HG03196 (cell line): ENCODE results near the gene PLEKHA5.
"Not testable (repeated sequence)": the region's sequence is repeated elsewhere in the genome, so short reads cannot be mapped to it uniquely, and the experiment has no call there.

Experiments used
- ATAC-seq: cut with Tn5 transposase; IDR thresholded peaks from one replicate; pipeline ENCODE4 v1.9.1; 2021; ENCODE audit not compliant: unreplicated experiment

PLEKHA5 gene

DNA sequence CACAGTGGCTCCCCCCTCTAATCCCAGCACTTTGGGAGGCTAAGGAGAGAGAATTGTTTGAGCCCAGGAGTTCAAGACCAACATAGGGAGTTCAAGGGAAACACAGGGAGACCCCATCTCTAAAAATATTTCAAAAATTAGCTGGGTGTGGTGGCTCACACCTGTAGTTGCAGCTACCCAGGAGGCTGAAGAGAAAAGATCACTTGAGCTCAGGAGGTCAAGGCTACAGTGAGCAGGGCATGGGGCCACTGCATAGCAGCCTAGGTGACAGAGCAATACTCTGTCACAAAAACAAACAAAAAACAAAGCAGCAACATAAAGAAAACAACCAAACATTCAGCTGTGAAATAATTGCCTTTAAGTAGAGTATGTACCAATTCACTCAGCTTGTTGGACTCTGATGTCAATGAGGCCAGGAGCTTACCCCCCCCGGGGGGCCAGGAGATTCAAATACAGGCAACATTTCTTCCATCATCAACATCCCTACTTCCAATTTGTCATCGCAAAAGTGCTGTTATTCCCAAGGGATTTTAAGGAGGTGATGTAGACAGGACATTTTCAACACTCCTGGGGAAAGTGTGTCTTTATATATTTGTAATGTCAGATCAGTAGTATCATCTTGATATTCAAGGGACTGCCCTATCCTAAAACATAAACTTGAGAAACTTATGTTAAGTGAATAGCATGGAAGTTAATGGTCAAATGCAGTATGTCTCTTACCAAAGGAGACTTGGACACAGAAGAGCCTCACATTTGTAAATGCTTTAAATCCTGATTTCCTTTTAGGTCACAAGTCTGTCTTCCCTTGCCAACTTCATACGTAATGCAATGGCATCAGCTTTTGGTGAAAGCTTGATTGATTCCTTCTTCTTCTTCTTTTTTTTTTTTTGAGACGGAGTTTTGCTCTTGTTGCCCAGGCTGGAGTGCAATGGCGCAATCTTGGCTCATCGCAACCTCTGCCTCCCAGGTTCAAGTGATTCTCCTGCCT lies 269.1 kb downstream of the PLEKHA5 start:
- ATAC-seq = no peak

DNA sequence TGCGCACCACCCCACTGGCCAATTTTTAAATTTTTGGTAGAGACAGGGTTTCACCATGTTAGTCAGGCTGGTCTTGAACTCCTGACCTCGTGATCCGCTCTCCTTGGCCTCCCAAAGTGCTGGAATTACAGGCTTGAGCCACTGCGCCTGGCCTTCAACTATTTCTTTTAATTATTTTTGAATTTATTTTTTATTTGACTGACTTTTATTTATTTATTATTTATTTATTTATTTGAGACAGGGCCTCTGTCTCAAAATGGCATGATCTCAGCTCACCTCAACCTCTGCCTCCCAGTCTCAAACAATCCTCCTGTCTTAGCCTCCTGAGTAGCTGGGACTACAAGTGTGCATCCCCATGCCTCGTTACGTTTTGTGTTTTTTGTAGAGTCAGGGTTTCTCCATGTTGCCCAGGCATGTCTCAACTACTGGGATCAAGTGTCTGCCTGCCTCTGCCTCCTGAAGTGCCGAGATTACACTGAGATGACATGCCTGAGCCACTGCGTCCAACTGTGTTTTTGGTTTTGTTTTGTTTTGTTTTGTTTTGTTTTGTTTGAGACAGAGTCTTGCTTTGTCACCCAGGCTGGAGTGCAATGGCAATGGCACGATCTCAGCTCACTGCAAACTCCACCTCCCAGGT lies 271.2 kb downstream of the PLEKHA5 start:
- not testable (repeated sequence) for ATAC-seq

DNA sequence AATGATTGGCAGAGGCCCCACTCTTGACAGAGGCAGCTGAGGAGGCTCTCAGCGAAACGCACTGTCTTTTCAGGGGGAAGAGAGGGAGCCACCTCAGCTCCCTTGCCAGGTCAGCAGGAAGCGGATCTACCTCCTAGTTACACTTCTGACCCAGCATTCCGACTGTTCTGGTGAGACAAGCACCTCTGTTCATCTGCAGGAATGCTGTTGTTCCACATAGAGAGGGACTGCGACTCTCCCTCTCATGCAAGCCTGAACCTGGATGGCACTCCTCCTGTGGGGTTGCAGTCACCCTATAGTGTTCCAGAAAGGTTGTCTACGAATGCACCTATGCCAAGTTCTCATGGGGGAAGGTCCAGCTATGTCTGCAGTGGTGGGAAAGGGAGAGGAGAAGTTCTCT lies 272.7 kb downstream of the PLEKHA5 start:
- ATAC-seq = no peak

DNA sequence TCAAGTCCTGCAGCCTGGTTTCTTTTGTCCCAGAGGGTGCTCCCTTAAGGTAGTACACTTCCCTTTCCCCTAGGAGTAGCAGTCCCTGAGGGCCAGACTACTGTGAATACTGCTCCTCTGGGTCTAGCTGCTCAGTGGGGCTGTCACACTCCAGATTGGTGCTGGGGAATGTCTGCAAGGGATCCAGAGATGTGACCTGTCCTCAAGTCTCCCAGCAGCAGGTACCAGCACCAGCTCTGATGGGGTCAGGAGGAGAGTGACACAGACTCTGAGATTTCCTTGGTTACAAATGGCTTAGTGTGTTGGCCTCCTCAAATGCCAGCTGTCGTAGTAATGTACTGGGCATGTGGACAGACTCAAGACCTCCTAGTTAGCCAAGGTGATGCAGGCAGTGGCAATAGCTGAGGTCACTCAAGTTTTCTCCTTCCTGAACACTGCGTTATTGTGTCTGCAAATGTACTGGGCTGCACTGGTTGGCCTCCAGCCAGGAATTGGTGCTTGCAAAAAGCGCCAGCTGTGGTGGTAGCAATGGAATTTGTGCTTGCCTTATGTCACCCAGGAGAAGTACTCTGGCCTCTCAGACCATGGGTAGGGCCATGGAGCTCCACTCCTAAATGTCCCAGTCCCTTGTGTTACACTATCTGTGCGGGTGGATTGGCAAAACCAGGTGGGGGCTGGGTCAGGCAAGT lies 273.4 kb downstream of the PLEKHA5 start:
- ATAC-seq = no peak

DNA sequence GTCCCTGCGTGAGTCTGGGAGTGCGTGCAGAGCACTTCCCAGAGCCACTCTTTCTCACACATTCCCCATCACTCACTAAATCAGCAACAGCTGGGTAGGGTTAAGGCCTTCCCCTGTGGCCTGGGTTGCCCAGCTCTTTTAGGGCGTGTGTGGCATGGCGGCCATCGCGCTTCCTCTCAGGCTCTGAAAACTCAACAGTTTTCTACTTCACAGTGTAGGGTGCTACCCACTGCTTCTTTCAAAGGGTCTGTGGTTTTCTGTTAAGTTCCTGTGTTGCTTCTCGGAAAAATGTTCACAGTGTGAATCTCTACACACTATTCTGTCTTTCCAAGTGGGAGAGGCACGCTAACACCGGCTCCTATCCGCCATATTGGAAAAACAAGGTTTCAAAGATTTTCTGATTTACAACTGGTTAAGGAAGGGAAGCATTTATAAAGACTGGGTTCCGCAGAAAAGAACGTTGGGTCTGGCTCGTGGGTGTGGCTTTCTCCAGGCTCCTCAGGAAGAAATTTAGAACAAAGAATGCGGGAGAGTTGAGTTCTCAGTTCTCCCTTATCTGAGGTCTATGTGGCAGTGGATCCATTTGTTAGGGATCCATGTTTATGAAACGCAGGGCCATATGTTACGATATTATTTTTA lies 274.8 kb downstream of the PLEKHA5 start:
- ATAC-seq = no peak

DNA sequence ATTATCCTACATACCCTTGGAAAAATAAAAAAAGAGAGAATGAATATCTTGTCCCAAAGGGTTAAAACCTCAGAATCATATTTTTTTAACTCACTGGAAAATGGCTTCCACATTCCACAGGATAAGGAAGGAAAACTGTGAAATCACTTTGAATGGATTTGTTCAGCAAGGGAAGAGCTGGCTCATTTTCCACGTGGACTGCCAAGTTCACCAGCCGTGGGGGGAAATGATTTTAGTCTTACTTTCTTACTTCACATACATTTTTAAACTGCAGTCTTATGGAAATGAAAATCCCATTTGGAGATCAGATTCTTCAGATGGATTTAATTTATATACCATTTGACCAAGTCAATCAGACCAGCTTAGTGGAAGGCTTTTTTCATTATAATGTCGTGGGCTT lies 279.8 kb downstream of the PLEKHA5 start:
- no peak for ATAC-seq

DNA sequence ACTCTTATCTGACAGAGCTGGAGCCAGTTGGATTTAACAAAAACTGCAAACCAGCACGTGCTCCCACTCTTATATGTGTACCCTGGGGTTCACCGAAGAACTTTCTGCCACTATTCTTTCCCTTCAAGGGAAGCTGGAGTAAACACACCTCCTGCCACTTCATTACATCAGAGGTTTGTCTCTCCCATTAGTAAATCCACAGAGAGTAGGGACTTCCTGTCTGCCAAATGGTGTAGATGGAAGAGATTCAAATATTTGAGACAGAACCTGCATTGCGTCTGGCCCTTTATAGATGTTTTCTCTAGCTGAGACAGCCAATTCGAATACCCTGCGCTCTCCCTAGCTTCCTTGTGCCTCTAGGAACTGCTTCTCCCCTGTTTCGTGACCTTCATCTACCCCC lies 280.7 kb downstream of the PLEKHA5 start:
- no peak for ATAC-seq

DNA sequence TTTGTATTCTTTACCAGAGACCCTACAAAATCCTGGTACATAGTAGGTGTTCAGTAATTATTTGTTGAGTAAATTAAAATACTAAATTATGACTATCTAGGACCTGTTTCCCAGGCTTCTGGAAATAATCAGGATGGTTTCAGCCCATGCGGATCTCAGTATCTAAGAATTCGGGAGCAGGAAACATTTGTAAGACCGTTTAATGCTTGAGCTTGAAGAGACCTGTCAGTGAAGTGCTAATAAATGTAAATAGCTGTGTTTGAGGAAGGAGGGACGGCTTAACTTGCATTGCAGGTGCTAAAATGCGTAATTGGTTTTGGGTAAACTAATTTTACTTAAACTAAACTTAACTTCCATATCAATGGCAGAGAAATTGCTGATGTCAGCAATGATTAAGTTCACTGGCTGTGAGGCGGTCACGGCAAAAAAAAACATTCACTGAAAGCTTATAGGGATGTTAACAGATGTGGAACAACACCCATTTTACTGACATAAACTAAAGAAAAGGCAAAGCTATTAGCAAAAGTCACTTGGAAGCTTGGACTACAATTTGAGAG lies 281.2 kb downstream of the PLEKHA5 start:
- no peak for ATAC-seq

DNA sequence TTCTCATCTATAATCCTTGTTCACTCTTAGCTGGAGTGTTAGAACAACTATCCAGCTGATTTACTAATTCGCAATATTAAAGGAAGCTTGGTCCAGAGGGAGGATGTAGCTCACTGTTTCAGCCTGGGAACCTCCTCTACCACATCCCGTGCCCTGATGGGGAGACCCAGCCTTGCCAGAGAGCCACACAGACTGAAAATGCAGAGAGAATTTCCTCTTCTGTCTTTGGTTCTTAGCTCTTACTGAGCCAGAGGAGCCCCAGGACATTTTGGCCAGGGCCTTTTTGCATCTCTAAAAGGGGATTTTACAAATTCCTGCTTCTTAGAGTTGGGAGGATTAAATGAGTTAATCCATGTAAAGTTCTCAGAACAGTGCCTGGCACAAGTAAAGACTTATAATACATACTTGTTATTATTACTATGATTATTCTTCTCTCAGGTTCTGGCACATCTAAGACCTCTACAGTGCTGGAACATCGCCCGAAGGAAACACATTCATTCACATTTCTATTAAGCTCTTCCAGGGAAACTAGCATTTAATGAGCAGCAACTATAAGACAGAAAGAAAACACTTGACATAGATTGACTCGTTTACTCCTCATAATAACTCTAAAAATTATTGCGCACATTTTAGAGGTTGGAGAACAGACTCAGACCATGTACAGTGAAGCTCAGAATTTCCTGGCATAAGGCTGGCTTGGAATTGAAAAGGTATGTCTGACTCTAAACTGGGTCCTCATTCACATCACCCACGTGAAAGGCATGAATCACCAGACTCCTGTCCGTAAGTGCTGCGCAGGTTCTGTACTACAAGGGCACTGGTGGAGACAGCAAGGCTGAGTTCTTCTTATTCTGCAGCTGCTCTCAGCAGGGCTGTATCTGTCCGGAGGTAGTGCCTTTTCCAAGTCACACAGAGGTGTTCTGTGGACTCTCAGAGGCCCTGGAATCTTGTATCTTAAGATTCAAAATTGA lies 282.0 kb downstream of the PLEKHA5 start:
- ATAC-seq = no peak

DNA sequence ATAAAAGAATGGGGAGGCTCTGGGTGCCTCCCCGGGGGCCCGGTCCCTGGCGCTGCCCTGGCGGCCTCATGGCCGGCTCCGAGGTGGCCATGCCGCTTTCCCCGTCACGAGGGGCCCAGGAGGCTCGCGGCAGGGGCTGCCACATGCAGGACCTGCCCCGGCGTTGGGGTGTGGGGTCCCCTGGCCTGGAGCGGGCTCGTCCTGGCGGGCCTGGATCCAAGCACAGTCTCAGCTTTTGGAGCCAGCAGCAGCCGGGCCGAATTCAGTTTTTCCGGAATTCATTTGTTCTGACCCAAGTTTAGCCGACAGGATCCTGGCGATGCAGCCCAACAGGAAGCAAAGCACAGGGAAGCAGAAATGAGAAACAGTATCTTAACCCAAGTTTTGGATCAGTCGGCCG lies 283.3 kb downstream of the PLEKHA5 start:
- ATAC-seq = no peak

DNA sequence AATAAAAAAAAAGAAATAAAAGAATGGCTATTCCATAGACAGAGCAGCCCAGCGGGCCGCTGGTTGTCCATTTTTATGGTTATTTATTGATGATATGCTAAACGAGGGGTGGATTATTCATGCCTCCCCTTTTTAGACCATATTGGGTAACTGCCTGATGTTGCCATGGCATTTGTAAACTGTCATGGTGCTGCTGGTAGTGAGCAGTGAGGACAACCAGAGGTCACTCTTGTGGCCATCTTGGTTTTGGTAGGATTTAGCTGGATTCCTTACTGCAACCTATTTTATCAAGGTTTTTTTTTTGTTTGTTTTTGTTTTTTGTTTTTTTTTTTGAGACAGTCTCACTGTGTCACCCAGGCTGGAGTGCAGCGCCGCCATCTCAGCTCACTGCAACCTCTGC lies 284.0 kb downstream of the PLEKHA5 start:
- not testable (repeated sequence) for ATAC-seq

DNA sequence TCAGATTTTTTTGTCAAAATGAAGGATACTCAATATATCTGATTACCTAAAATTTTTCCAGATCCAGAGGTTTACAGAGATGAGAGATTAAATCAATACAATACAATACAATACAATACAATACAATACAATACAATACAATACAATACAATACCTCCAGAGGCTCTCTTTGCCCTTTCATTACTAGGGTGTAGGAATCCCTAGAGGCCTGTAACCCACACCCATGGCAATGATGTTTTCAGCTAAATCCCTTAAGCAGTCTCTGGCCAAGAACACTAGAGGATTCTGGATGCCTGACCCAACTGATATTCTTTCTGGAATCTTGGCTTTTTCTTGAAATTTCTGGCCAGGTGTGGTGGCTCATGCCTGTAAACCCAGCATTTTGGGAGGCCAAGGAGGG lies 286.0 kb downstream of the PLEKHA5 start:
- ATAC-seq = no peak

DNA sequence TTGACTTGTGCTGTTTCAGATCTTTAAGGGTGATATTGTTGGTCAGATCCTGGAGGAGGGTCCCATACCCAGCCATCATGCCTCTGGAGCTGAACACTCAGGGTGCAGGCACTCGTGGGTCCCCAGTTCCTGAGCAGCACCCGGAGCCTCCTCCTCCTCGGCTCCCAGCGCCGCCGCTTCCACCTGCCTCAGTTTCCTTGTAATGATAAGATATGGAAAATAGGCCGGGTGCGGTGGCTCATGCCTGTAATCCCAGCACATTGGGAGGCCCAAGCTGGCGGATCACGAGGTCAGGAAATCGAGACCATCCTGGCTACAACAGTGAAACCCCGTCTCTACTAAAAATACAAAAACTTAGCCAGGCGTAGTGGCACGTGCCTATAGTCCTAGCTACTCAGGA lies 289.6 kb downstream of the PLEKHA5 start:
- ATAC-seq = no peak

DNA sequence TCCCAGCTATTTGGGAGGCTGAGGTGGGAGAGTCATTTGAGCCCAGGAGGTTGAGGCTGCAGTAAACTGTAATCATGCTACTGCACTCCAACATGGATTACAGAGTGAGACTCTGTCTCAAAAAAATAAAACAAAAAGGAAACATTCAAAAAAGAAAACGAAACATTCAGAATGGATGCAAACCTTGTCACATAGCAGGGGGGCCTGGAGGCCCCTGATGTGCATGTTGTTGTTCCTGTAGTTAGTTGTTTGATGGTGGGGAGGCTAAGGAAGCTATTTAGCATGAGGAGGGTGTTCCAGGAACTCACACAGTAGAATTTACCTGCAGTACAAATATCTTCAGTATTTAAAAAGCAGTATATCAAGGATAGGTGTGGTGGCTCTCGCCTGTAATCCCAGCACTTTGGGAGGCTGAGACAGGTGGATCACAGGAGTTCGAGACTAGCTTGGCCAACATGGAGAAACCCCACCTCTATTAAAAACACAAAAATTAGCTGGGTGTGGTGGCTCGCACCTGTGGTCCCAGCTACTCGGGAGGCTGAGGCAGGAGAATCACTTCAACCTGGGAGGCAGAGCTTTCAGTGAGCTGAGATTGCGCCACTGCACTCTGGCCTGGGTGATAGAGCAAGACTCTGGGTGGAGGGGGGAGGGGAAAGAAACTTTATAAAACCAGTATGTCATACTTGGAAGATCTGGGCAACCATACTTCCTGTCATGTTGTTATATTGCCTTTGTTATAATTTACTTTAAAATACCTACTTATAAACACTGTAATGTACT lies 292.2 kb downstream of the PLEKHA5 start:
- ATAC-seq = no peak

DNA sequence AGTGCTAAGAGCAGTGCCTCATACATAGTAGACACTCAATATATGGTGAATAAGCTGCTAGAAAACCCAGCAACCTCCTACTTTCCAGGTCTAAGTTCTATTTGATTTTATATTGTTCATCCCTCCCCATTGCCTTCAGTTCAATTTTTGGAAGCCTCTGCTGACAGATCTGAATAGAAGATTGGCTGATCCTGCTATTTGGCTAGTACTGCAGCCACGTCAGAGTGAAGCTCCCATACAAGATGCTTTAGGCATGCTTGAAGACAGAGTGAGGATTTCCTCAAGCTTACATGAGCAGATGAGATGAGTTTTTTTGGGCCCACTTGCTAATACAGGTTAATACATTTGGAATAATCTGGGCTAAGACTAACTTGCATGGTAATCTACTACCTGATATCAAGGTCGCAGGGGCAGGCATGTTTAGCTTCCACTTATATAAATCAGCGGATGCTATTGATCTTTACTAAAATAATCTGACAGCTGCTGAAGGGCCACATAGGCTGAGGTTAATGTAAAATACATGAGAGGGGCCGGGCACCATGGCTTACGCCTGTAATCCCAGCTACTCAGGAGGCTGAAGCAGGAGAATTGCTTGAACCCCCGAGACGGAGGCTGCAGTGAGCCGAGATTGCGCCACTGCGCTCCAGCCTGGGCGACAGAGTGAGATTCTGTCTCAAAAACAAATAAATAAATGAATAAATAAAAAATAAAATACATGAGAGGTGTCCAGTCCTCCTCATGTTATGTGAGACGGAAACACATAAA lies 293.8 kb downstream of the PLEKHA5 start:
- ATAC-seq = no peak
